ENCODE results near the gene MAP6D1.
"Not testable (repeated sequence)": the region's sequence is repeated elsewhere in the genome, so short reads cannot be mapped to it uniquely, and the experiment has no call there.

The MAP6D1 gene

GRCh38 chr3:183794452-183794851 lies 30.9 kb downstream of the MAP6D1 start:
- Histone ChIP-seq H3K27me3 (ENCODE audit: control insufficient read depth in 1 of 2, insufficient read depth in 2 of 2, low read length in 2 of 2) (no peaks in the 10 kb centered on the region), H3K9ac (ENCODE audit: low read length) (no peak overlapping the region), H3K36me3 (ENCODE audit: insufficient read depth, low read length) (peaks cover 29% of the 10 kb centered on the region), H3K9me3 (ENCODE audit: low read length) (no peaks in the 10 kb centered on the region), H3K27ac (ENCODE audit: low read depth, low read length) (no peak overlapping the region), H3K4me3 (ENCODE audit: low read depth in 1 of 2, low read length in 2 of 2) (no peak overlapping the region), H3K4me1 (ENCODE audit: insufficient read depth, low read length) (no peaks in the 10 kb centered on the region)

GRCh38 chr3:183792976-183793375 lies 32.4 kb downstream of the MAP6D1 start:
- H3K9me3 ChIP-seq (ENCODE audit: low read length) = no peaks in the 10 kb centered on the region
- H3K4me3 ChIP-seq (ENCODE audit: low read depth in 1 of 2, low read length in 2 of 2) = no peak overlapping the region
- no peaks in the 10 kb centered on the region for H3K27me3 ChIP-seq (ENCODE audit: control insufficient read depth in 1 of 2, insufficient read depth in 2 of 2, low read length in 2 of 2)
- no peaks in the 10 kb centered on the region for H3K4me1 ChIP-seq (ENCODE audit: insufficient read depth, low read length)
- H3K27ac ChIP-seq (ENCODE audit: low read depth, low read length) = no peak overlapping the region
- no peak overlapping the region for H3K9ac ChIP-seq (ENCODE audit: low read length)
- peaks cover 18% of the 10 kb centered on the region for H3K36me3 ChIP-seq (ENCODE audit: insufficient read depth, low read length)

DNA sequence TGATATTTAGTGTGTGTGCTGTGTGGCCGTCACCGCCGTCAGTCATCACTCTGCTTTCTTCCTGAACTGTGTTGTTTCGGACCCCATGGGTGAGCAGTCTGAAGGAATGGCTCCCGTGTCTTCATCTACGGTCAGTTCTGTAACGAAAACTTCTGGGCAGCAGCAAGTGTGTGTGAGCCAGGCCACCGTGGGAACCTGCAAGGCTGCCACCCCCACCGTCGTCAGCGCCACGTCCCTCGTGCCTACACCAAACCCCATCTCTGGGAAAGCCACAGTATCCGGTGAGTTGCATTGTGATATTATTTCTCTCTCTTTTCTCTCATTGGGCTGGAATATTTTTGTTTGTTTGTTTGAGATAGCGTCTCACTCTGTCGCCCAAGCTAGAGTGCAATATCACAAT lies 34.7 kb downstream of the MAP6D1 start:
- no peak overlapping the region for H3K9ac ChIP-seq (ENCODE audit: low read length)
- H3K4me1 ChIP-seq (ENCODE audit: insufficient read depth, low read length) = no peaks in the 10 kb centered on the region
- no peaks in the 10 kb centered on the region for H3K9me3 ChIP-seq (ENCODE audit: low read length)
- peaks cover 26% of the 10 kb centered on the region for H3K36me3 ChIP-seq (ENCODE audit: insufficient read depth, low read length)
- H3K4me3 ChIP-seq (ENCODE audit: low read depth in 1 of 2, low read length in 2 of 2) = no peak overlapping the region
- no peak overlapping the region for H3K27ac ChIP-seq (ENCODE audit: low read depth, low read length)
- H3K27me3 ChIP-seq (ENCODE audit: control insufficient read depth in 1 of 2, insufficient read depth in 2 of 2, low read length in 2 of 2) = no peaks in the 10 kb centered on the region

DNA sequence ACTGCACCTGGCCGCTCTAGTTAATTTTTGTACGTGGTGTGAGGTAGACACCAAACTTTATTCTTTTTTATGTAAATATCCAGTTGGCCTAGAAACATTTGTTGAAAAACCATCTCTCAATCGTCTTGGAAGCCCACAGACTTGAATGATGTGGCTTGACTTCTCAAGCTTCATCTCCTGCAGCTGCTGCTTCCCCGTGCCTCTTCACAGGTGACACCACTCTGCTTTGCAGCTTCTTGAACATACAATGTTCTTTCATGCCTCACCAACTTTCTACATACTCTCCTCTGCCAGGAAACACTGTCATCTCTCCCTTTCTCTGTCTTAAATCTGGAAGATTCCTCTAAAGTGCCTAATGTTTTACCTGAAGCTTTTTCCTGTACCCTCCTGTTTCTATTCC lies 35.6 kb downstream of the MAP6D1 start:
- Histone ChIP-seq H3K9ac (ENCODE audit: low read length) (no peak overlapping the region), H3K36me3 (ENCODE audit: insufficient read depth, low read length) (peaks cover 27% of the 10 kb centered on the region), H3K27ac (ENCODE audit: low read depth, low read length) (no peak overlapping the region), H3K4me1 (ENCODE audit: insufficient read depth, low read length) (no peaks in the 10 kb centered on the region), H3K4me3 (ENCODE audit: low read depth in 1 of 2, low read length in 2 of 2) (no peak overlapping the region), H3K9me3 (ENCODE audit: low read length) (no peaks in the 10 kb centered on the region), H3K27me3 (ENCODE audit: control insufficient read depth in 1 of 2, insufficient read depth in 2 of 2, low read length in 2 of 2) (no peaks in the 10 kb centered on the region)

GRCh38 chr3:183784503-183784902 lies 40.9 kb downstream of the MAP6D1 start:
- not testable (repeated sequence) for H3K27ac ChIP-seq (ENCODE audit: low read depth, low read length); H3K27me3 ChIP-seq (ENCODE audit: control insufficient read depth in 1 of 2, insufficient read depth in 2 of 2, low read length in 2 of 2); H3K4me3 ChIP-seq (ENCODE audit: low read depth in 1 of 2, low read length in 2 of 2); H3K9ac ChIP-seq (ENCODE audit: low read length); H3K4me1 ChIP-seq (ENCODE audit: insufficient read depth, low read length); H3K9me3 ChIP-seq (ENCODE audit: low read length)
- peaks cover 20% of the 10 kb centered on the region for H3K36me3 ChIP-seq (ENCODE audit: insufficient read depth, low read length)

- no peak overlapping the region for H3K27ac ChIP-seq (ENCODE audit: low read depth, low read length)
- no peaks in the 10 kb centered on the region for H3K4me1 ChIP-seq (ENCODE audit: insufficient read depth, low read length)
- H3K27me3 ChIP-seq (ENCODE audit: control insufficient read depth in 1 of 2, insufficient read depth in 2 of 2, low read length in 2 of 2) = no peaks in the 10 kb centered on the region
- H3K36me3 ChIP-seq (ENCODE audit: insufficient read depth, low read length) = peaks cover 25% of the 10 kb centered on the region
- H3K4me3 ChIP-seq (ENCODE audit: low read depth in 1 of 2, low read length in 2 of 2) = no peak overlapping the region
- no peaks in the 10 kb centered on the region for H3K9me3 ChIP-seq (ENCODE audit: low read length)
- H3K9ac ChIP-seq (ENCODE audit: low read length) = no peak overlapping the region
These were observed 42.7 kb downstream of the MAP6D1 start for GRCh38 chr3:183782576-183783276.

DNA sequence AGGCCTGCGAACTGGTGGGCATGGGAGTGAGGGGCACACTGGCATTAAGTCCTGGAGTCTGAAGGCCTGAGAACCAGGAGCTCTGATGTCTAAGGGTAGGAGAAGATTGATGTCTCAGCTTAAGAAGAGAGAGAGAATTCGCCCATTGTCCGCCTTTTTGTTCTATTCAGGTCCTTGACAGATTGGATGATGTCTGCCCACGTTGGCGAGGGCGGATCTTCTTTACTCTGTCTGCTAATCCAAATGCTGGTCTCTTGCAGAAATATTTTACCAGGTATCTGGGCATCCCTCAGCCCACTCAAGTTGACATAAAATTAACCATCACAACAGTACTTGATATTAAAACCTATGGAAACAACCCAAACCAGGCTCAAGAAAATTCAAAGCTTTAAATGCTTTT lies 44.1 kb downstream of the MAP6D1 start:
- Histone ChIP-seq H3K9ac (ENCODE audit: low read length) (no peak overlapping the region), H3K4me1 (ENCODE audit: insufficient read depth, low read length) (no peaks in the 10 kb centered on the region), H3K4me3 (ENCODE audit: low read depth in 1 of 2, low read length in 2 of 2) (no peak overlapping the region), H3K36me3 (ENCODE audit: insufficient read depth, low read length) (peaks cover 31% of the 10 kb centered on the region), H3K9me3 (ENCODE audit: low read length) (no peaks in the 10 kb centered on the region), H3K27me3 (ENCODE audit: control insufficient read depth in 1 of 2, insufficient read depth in 2 of 2, low read length in 2 of 2) (no peaks in the 10 kb centered on the region), H3K27ac (ENCODE audit: low read depth, low read length) (no peak overlapping the region)

DNA sequence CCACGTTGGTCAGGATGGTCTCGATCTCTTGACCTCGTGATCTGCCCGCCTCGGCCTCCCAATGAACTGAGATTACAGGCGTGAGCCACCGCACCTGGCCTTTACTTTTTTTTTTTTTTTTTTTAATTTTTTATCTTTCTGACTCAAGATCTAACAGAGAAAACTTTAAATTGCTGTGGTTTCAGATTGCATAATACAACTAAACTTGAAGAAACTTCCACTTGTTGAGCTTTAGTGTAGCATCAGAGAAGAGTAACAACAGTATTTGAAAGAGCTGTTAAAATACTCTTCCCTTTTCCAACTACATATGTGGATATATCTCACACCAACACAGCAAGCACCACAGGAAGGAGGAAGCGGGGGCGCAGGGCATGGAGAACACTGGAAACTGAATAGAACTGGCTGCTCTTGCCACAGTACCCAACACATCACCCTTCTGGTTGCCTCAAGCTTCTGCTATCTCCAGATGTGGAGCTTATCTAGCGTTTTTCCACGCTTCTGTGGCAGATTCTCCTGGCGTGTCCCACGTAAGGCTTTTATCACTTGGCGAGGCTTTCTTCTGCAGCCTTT lies 45.4 kb downstream of the MAP6D1 start:
- Histone ChIP-seq H3K36me3 (ENCODE audit: insufficient read depth, low read length) (peaks cover 37% of the 10 kb centered on the region), H3K27ac (ENCODE audit: low read depth, low read length) (no peak overlapping the region), H3K27me3 (ENCODE audit: control insufficient read depth in 1 of 2, insufficient read depth in 2 of 2, low read length in 2 of 2) (no peaks in the 10 kb centered on the region), H3K9ac (ENCODE audit: low read length) (no peak overlapping the region), H3K9me3 (ENCODE audit: low read length) (no peaks in the 10 kb centered on the region), H3K4me3 (ENCODE audit: low read depth in 1 of 2, low read length in 2 of 2) (no peak overlapping the region), H3K4me1 (ENCODE audit: insufficient read depth, low read length) (no peaks in the 10 kb centered on the region)

DNA sequence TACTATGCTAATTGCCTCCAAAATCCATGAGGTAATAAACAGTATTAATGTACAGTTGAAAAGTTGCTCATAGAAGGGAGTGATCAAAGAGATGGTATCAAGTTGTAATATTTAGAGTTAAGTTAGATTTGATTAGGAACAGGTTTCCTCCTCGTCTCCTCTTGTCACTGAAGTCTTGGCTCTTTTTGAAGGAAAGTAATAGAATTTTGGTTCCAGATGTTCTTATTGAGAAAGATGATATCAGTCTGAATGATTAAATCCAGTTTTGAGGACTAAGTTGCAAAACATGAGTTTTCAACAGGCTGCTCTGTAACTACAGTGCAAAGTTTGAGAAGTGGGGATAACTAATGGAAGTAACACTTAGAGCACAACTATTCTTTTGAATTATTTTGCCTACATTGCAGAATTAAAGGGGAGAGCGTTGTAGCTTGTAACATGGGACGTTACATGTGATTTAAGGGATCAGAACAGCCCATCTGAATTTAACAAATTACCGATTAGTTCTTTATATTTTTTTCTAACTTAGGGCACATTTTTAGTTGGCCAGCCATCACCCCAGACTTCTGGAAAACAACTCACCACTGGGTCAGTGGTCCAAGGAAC lies 48.3 kb downstream of the MAP6D1 start:
- Histone ChIP-seq H3K27ac (ENCODE audit: low read depth, low read length) (no peak overlapping the region), H3K4me3 (ENCODE audit: low read depth in 1 of 2, low read length in 2 of 2) (no peak overlapping the region), H3K27me3 (ENCODE audit: control insufficient read depth in 1 of 2, insufficient read depth in 2 of 2, low read length in 2 of 2) (no peaks in the 10 kb centered on the region), H3K36me3 (ENCODE audit: insufficient read depth, low read length) (peaks cover 59% of the 10 kb centered on the region), H3K9me3 (ENCODE audit: low read length) (no peaks in the 10 kb centered on the region), H3K4me1 (ENCODE audit: insufficient read depth, low read length) (no peaks in the 10 kb centered on the region), H3K9ac (ENCODE audit: low read length) (no peak overlapping the region)

DNA sequence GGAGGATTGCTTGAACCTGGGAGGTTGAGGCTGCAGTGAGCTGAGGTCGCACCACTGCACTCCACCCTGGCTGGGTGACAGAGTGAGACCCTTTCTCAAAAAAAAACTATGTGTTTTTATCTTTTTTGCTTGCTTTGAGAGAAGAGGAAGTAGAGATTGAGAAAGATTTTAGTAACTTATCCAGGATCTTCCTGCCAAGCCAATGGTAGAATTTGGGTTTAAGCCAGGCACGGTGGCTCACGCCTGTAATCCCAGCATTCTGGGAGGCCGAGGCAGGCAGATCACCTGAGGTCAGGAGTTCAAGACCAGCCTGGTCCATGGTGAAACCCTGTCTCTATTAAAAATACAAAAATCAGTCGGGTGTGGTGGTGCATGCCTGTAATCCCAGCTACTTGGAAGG lies 48.9 kb downstream of the MAP6D1 start:
- not testable (repeated sequence) for H3K4me3 ChIP-seq (ENCODE audit: low read depth in 1 of 2, low read length in 2 of 2); H3K9me3 ChIP-seq (ENCODE audit: low read length); H3K4me1 ChIP-seq (ENCODE audit: insufficient read depth, low read length); H3K27ac ChIP-seq (ENCODE audit: low read depth, low read length); H3K9ac ChIP-seq (ENCODE audit: low read length); H3K27me3 ChIP-seq (ENCODE audit: control insufficient read depth in 1 of 2, insufficient read depth in 2 of 2, low read length in 2 of 2)
- peaks cover 62% of the 10 kb centered on the region for H3K36me3 ChIP-seq (ENCODE audit: insufficient read depth, low read length)

DNA sequence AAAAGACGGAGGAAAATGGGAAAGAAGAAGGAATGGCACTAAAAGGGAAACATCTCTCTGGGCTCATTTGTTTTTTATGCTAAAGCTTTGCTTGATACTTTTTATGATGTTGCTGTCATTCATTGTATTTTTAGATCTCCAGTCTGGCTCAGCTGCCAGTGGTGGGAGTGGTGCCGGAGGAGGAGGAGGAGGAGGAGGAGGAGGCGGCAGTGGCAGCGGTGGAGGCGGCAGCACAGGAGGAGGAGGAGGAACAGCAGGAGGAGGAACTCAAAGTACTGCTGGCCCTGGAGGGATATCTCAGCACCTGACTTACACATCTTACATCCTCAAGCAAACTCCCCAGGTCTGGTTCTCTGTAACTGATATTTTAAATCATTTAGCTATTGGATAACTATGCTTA lies 49.6 kb downstream of the MAP6D1 start:
- Histone ChIP-seq H3K36me3 (ENCODE audit: insufficient read depth, low read length) (peaks cover 62% of the 10 kb centered on the region), H3K4me1 (ENCODE audit: insufficient read depth, low read length) (no peaks in the 10 kb centered on the region), H3K9ac (ENCODE audit: low read length) (no peak overlapping the region), H3K4me3 (ENCODE audit: low read depth in 1 of 2, low read length in 2 of 2) (no peak overlapping the region), H3K27ac (ENCODE audit: low read depth, low read length) (no peak overlapping the region), H3K9me3 (ENCODE audit: low read length) (no peaks in the 10 kb centered on the region), H3K27me3 (ENCODE audit: control insufficient read depth in 1 of 2, insufficient read depth in 2 of 2, low read length in 2 of 2) (no peaks in the 10 kb centered on the region)

GRCh38 chr3:183774631-183775030 lies 50.7 kb downstream of the MAP6D1 start:
- Histone ChIP-seq H3K9ac (ENCODE audit: low read length) (no peak overlapping the region), H3K4me3 (ENCODE audit: low read depth in 1 of 2, low read length in 2 of 2) (no peak overlapping the region), H3K27me3 (ENCODE audit: control insufficient read depth in 1 of 2, insufficient read depth in 2 of 2, low read length in 2 of 2) (no peaks in the 10 kb centered on the region), H3K9me3 (ENCODE audit: low read length) (no peaks in the 10 kb centered on the region), H3K27ac (ENCODE audit: low read depth, low read length) (no peak overlapping the region), H3K4me1 (ENCODE audit: insufficient read depth, low read length) (no peaks in the 10 kb centered on the region), H3K36me3 (ENCODE audit: insufficient read depth, low read length) (peaks cover 62% of the 10 kb centered on the region)
